GM08714 (cell line): ENCODE results near the gene VWA1.

Experiments used
- H3K4me3 ChIP-seq: fragments of 200-500 bp; sonication (Bioruptor generic); 2 replicates; pipeline ENCODE4 v1.5.1; 2014; ENCODE audit warnings: mild to moderate bottlenecking, low read length, inconsistent platforms
- ZNF274 ChIP-seq: IDR thresholded peaks from 2 replicates; pipeline ENCODE4 v1.6.1; 2012; ENCODE audit warnings: mild to moderate bottlenecking, low read depth, low read length

Gene VWA1

GRCh38 chr1:1435106-1435903 lies at the start of gene VWA1:
TSS of gene VWA1 (plus strand) at chr1:1435690. CDS start at chr1:1435749, 59 bp downstream.
- TF ChIP-seq ZNF274, result no peak
- H3K4me3 ChIP-seq, result peak within 1 kb of the TSS; percentile 31; the same call in 1 of the 2 replicates

- TF ChIP-seq ZNF274, result no peak
- H3K4me3 ChIP-seq, result no peak overlapping the region
Measured at GRCh38 chr1:1385931-1386330, 49.6 kb upstream of the VWA1 start.

GRCh38 chr1:1387098-1388077 lies 48.1 kb upstream of the VWA1 start:
- no peak for TF ChIP-seq ZNF274

GRCh38 chr1:1388078-1388472 lies 47.4 kb upstream of the VWA1 start:
- no peak overlapping the region for H3K4me3 ChIP-seq
- no peak for TF ChIP-seq ZNF274

More at GRCh38 chr1:1387098-1388077, 48.1 kb upstream of the VWA1 start:
- no peak overlapping the region for H3K4me3 ChIP-seq

- TF ChIP-seq ZNF274, result no peak
- H3K4me3 ChIP-seq, result no peak overlapping the region
Measured at GRCh38 chr1:1390675-1391074, 44.8 kb upstream of the VWA1 start.

GRCh38 chr1:1391225-1391624 lies 44.3 kb upstream of the VWA1 start:
- no peak for TF ChIP-seq ZNF274
- H3K4me3 ChIP-seq, result no peak overlapping the region

GRCh38 chr1:1393014-1393413 lies 42.5 kb upstream of the VWA1 start:
- no peak for TF ChIP-seq ZNF274
- no peak overlapping the region for H3K4me3 ChIP-seq

- H3K4me3 ChIP-seq, result no peak overlapping the region
Measured at GRCh38 chr1:1393428-1393827, 42.1 kb upstream of the VWA1 start.

GRCh38 chr1:1394116-1394515 lies 41.4 kb upstream of the VWA1 start:
- no peak for TF ChIP-seq ZNF274
- no peak overlapping the region for H3K4me3 ChIP-seq

More at GRCh38 chr1:1393428-1393827, 42.1 kb upstream of the VWA1 start:
- TF ChIP-seq ZNF274, result no peak

GRCh38 chr1:1395166-1395565 lies 40.3 kb upstream of the VWA1 start:
- no peak overlapping the region for H3K4me3 ChIP-seq
- TF ChIP-seq ZNF274, result no peak

GRCh38 chr1:1397839-1398523 lies 37.5 kb upstream of the VWA1 start:
- no peak for TF ChIP-seq ZNF274
- H3K4me3 ChIP-seq, result peak overlapping the region; percentile 93

- H3K4me3 ChIP-seq, result peak overlapping the region; percentile 93
- no peak for TF ChIP-seq ZNF274
Measured at GRCh38 chr1:1398677-1399186, 36.8 kb upstream of the VWA1 start.

- no peak for TF ChIP-seq ZNF274
- peak within 1 kb of the TSS; percentile 93 for H3K4me3 ChIP-seq
Measured at GRCh38 chr1:1399187-1399871, 36.2 kb upstream of the VWA1 start, which contains the start of gene CCNL2. TSS of gene CCNL2 (minus strand) at chr1:1399335. CDS start at chr1:1399306, 29 bp downstream.
